Endometrial microvascular endothelial cells (primary cell): Measurements from ENCODE around the gene ANGPT4. TPM values are rescaled to one million over a fixed set of nuclear protein-coding genes. Genes with fewer than 3 reads are reported as not detected.
"Not testable (repeated sequence)": the region's sequence is repeated elsewhere in the genome, so short reads cannot be mapped to it uniquely, and the experiment has no call there.

ENCODE experiments used
- in situ Hi-C: cut with HindIII; loops from 2 replicates; pipeline ENCODE4 v1.10.0; 2017; ENCODE audit warnings: low sequenced_read_pairs, low pct_unique_long_range_greater_than_20kb; ENCODE audit errors: inconsistent ontology term
- total RNA-seq: library from RNA; depleted of rRNA; stranded (reverse); fragments of >200 nt; gene quantifications from one replicate; pipeline ENCODE4 v1.2.3, GENCODE V29; 2015; ENCODE audit errors: inconsistent ontology term

Gene ANGPT4
- total RNA-seq, 1 donor from 2014 or later, result not detected

DNA sequence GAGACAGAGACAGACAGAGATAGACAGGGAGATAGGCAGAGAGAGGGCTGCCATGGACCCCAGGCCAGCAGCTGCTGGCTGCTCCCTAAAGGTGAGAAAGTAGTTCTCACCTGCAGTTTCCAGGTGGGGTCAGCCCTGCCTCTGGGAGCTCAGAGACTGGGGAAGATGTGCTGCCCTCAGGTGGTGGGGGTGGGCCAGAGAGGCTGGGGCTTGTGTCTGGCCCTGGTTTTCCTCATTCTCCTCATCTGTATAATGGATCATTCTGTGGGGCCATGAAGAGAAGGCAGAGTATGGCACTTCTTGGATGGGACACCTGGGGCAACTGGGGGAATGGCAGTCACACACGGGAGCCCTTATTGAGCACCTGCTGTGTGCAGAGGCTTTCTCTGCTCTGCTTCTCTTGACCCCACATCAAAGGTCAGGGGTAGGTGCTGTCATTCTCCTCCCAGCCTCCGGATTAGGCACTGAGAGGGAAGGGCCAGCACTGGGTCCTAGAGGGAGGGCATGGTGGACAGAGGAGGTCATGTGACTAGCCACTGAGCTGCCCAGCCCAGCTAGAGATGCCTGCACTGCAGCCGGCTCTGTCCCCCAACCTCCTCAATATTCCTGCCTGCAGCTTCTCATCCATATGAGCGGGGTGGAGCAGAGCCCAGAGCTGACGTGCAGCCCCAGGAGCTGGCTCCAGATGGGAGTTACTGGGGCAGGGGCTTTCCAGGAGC is 4.1 kb downstream of the ANGPT4 start:
- in situ Hi-C loops, result no loop called here

GRCh38 chr20:910870-911770 is 5.0 kb downstream of the ANGPT4 start:
- in situ Hi-C loops, result no loop called here

DNA sequence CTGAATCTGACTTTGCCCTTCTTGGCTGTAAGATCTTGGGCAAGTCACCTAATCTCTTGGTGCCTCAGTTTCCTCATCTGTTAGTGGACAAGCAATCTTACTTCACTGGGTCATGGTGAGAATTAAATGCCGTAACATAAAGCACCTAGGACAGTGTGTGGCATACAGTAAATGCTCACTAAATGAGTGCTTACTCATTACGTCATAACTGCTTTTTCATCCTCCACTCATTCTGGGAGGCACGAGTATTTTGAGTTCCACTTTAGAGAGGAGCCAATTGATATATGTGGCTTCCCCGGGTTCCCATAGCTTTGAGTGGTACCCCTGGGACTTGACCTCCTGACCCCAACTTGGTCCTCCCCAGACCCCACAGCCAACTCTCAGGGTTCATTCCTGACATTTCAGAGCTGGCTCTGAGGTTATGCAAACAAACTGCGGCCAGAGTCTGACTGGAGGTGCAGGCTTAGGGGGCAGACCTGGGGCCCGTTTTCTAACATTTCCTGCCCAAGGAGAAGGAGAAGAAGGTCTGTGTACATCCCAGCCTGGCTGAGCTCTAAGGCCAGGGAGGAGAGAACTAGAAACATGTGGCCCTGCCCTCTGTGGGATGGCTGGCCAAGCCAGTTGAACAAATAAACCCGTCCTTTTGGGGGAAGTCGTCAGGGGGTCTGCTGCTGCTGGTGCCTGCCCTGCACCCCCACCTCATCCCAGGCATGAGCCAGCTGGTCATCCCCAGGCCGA is 5.8 kb downstream of the ANGPT4 start:
- in situ Hi-C loops, result no loop called here

- in situ Hi-C loops, result no loop called here
Measured at GRCh38 chr20:909641-910040, 6.5 kb downstream of the ANGPT4 start.

- in situ Hi-C loops, result no loop called here
Measured at GRCh38 chr20:906703-907270, 9.3 kb downstream of the ANGPT4 start.

DNA sequence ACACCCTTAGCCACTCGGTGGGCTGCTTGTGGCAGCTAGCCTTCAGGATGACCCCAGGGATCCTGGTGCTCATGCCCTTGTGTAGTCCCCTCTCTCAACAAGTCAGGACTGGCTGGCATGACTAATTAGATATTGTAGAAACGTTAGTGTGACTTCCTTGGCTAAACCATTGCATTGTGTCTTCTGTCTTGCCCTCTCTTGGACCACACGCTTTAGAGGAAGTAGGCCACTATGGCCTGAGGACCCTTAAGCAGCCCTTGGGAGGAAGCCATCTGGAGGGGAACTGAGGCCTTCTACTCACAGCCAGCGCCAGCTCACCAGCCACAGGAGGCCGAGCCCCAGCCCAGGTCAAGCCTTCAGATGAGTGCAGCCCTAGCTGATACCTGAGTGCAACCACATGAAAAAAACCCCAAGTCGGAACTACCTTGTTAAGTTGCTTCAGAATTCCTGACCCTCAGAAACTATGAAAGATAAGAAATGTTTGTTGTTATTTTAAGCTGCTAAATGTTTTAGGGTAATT is 10.1 kb downstream of the ANGPT4 start:
- in situ Hi-C loops, result no loop called here

- in situ Hi-C loops, result no loop called here
Measured at GRCh38 chr20:905396-905961, 10.7 kb downstream of the ANGPT4 start.

DNA sequence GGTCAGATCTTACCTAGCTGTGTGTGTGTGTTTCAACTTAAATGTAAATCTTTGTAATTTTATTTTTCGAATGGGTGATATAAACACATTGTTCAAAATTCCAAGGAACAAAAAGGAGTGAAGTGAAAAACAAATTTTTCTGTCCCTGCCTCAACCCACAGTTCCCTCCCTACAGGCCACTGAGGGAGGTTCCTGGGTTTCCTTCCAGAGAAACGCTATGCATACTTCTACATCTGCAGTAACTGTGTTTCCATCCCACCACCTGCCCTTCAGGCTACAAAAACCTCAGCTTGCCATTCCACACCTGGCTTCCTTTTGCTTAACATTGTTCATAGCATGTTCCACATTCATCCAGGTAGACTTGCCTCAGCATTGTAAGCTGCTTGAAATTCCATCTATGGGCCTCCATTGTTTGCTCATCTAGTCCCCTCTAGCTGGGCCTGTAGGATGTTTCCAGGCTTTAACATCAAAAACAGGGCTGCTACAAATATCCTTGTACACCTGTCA is 12.0 kb downstream of the ANGPT4 start:
- in situ Hi-C loops, result no loop called here

GRCh38 chr20:897436-897835 is 18.7 kb downstream of the ANGPT4 start:
- in situ Hi-C loops, result not testable (repeated sequence)

GRCh38 chr20:896501-897025 is 19.6 kb downstream of the ANGPT4 start:
- in situ Hi-C loops, result no loop called here

- in situ Hi-C loops, result not testable (repeated sequence)
Measured at GRCh38 chr20:892371-892770, 23.8 kb downstream of the ANGPT4 start.

- in situ Hi-C loops, result no loop called here
Measured at GRCh38 chr20:891706-892080, 24.4 kb downstream of the ANGPT4 start.

GRCh38 chr20:891058-891705 is 25.0 kb downstream of the ANGPT4 start:
- in situ Hi-C loops, result no loop called here

DNA sequence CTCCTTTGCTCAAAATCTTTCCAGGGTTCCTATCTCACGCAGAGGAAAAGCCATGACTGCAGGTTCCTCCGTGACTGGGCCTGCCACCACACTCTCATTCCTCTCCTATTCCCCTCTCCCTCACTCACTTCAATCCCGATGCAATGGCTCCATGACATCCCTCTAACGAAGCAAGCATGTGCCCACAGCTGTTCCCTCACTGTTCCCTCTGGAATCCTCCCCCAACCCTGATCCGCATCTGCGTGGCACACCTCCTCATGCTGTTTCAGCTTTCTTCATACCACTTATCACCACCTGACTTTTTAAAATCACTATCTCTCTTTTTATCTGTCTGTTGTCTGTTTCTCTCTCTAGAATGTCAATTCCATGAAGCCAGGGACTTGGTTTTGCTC is 25.5 kb downstream of the ANGPT4 start:
- in situ Hi-C loops, result no loop called here

- in situ Hi-C loops, result no loop called here
Measured at GRCh38 chr20:889932-890463, 26.1 kb downstream of the ANGPT4 start.

DNA sequence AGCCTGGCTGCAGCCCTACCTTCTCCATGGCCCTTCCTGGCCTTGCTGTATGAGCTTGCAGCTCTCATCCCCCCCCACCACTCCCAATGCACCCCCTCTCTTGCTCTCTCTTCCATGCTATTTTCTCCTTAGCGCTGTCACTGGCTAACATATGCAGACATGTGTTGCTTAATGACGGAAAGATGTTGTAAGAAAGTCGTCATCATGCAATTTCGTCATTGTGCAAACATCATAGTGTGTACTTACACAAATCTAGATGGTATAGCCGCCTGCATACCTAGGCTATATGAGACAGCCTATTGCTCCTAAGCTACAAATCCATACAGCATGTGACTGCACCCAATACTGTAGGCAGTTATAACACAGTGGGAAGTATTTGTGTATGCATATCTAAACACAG is 27.0 kb downstream of the ANGPT4 start:
- in situ Hi-C loops, result no loop called here

GRCh38 chr20:888057-888456 is 28.1 kb downstream of the ANGPT4 start:
- in situ Hi-C loops, result no loop called here

DNA sequence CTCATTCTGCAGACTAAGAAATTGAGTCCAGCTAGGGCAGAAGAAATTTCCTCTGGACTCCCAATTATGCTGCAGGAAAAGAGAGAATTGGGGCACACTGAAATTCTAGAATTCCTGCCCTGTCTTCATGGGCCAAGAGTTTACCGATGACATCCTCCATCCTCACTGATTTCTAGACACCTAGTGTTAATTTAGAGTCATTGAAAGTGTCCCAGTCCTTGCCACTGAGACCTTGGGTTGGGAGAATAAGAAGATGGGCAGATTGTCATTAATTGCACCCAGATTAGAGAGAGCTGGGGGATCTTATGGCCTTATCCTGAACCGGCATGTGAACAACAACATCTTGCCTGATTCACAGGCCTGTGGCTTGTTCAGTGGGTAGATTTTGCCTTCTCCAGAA is 29.0 kb downstream of the ANGPT4 start:
- in situ Hi-C loops, result no loop called here
